Loucy (cell line): ENCODE measurements around the gene ASB2.

ENCODE experiments used
- H2AFZ ChIP-seq: fragments of 200-600 bp; sonication (generic); 2 replicates; pipeline ENCODE4 v1.6.0; 2016; ENCODE audit warnings: antibody characterized with exemption, mild to moderate bottlenecking, low read length, moderate library complexity
- H3F3A ChIP-seq: fragments of 200-600 bp; 2 replicates; pipeline ENCODE4 v1.6.0; 2016; ENCODE audit warnings: antibody characterized with exemption, low read depth, mild to moderate bottlenecking
- H3K27me3 ChIP-seq: fragments of 200-600 bp; sonication (generic); 2 replicates; pipeline ENCODE4 v1.6.1; 2014; ENCODE audit warnings: low read length, mild to moderate bottlenecking; ENCODE audit not compliant: insufficient read depth, poor library complexity, severe bottlenecking
- H3K36me3 ChIP-seq: fragments of 200-600 bp; sonication (generic); 2 replicates; pipeline ENCODE4 v1.6.1; 2016; ENCODE audit warnings: low read length; ENCODE audit not compliant: insufficient read depth
- H3K4me1 ChIP-seq: fragments of 200-600 bp; sonication (generic); 2 replicates; pipeline ENCODE4 v1.5.1; 2014; ENCODE audit warnings: low read length, mild to moderate bottlenecking; ENCODE audit not compliant: insufficient read depth, poor library complexity, severe bottlenecking
- H3K4me2 ChIP-seq: fragments of 200-600 bp; sonication (generic); 2 replicates; pipeline ENCODE4 v1.6.0; 2014; ENCODE audit warnings: antibody characterized with exemption, low read length, low read depth, mild to moderate bottlenecking; ENCODE audit not compliant: poor library complexity, severe bottlenecking
- H3K4me3 ChIP-seq: fragments of 200-600 bp; sonication (generic); 2 replicates; pipeline ENCODE4 v1.5.1; 2014; ENCODE audit warnings: low read length, mild to moderate bottlenecking, mixed read lengths; ENCODE audit not compliant: poor library complexity, severe bottlenecking
- H3K79me2 ChIP-seq: fragments of 200-600 bp; sonication (generic); 2 replicates; pipeline ENCODE4 v1.6.1; 2014; ENCODE audit warnings: low read length; ENCODE audit not compliant: insufficient read depth
- H3K9ac ChIP-seq: fragments of 200-600 bp; sonication (generic); 2 replicates; pipeline ENCODE4 v1.6.0; 2014; ENCODE audit warnings: mild to moderate bottlenecking, low read depth, low read length, moderate library complexity; ENCODE audit not compliant: poor library complexity, severe bottlenecking
- H3K9me2 ChIP-seq: fragments of 200-600 bp; sonication (generic); replicated peaks from 2 replicates; pipeline ENCODE4 v1.6.1; 2016; ENCODE audit warnings: low read depth, low read length, mixed read lengths
- H3K9me3 ChIP-seq: fragments of 200-600 bp; sonication (generic); 2 replicates; pipeline ENCODE4 v1.6.1; 2014; ENCODE audit warnings: mild to moderate bottlenecking, antibody characterized with exemption, low read length, low read depth; ENCODE audit not compliant: insufficient read depth
- H4K20me1 ChIP-seq: fragments of 200-600 bp; sonication (generic); 2 replicates; pipeline ENCODE4 v1.6.0; 2014; ENCODE audit warnings: antibody characterized with exemption, low read length, mild to moderate bottlenecking; ENCODE audit not compliant: insufficient read depth, poor library complexity, severe bottlenecking
- EZH2phosphoT487 ChIP-seq: fragments of 200-600 bp; IDR thresholded peaks from 2 replicates; pipeline ENCODE4 v1.6.1; 2018; ENCODE audit warnings: antibody characterized with exemption, mild to moderate bottlenecking, moderate library complexity, borderline replicate concordance
- TF ChIP-seq, protein P1 (sequence below): fragments of 200-600 bp; sonication (generic); conservative IDR thresholded peaks from 2 replicates; pipeline ENCODE4 v1.5.1; 2014; ENCODE audit warnings: mild to moderate bottlenecking, antibody characterized with exemption, low read length

ASB2 gene

DNA sequence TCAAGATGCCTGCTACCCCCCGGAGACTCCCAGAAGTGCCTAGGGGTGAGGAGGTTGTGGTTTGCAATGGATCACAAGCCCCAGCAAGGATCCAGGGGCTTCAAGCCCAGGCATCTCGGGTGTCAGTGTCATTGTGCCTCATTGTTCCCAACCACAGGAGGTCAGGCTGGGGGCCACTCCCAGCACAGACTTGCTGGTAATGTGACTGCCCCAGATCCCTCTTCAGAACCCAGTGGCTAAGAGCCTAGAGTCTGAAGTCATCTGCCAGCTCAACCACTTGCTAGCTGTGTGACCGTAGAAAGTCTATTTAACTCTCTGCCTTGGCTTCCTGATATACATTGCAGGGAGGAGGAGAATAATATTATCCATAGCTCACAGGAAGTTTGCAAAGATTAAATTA lies 7.7 kb upstream of the ASB2 start:
- H3F3A ChIP-seq, result no peaks in the 10 kb centered on the region
- H3K27me3 ChIP-seq, result peaks cover 78% of the 10 kb centered on the region
- H3K4me1 ChIP-seq, result no peaks in the 10 kb centered on the region
- no peaks in the 10 kb centered on the region for H4K20me1 ChIP-seq
- H3K9me3 ChIP-seq, result no peaks in the 10 kb centered on the region
- H3K36me3 ChIP-seq, result no peaks in the 10 kb centered on the region
- no peak overlapping the region for H3K4me3 ChIP-seq
- no peaks in the 10 kb centered on the region for H3K9me2 ChIP-seq
- H3K4me2 ChIP-seq, result no peak overlapping the region
- TF ChIP-seq, protein P1, sequence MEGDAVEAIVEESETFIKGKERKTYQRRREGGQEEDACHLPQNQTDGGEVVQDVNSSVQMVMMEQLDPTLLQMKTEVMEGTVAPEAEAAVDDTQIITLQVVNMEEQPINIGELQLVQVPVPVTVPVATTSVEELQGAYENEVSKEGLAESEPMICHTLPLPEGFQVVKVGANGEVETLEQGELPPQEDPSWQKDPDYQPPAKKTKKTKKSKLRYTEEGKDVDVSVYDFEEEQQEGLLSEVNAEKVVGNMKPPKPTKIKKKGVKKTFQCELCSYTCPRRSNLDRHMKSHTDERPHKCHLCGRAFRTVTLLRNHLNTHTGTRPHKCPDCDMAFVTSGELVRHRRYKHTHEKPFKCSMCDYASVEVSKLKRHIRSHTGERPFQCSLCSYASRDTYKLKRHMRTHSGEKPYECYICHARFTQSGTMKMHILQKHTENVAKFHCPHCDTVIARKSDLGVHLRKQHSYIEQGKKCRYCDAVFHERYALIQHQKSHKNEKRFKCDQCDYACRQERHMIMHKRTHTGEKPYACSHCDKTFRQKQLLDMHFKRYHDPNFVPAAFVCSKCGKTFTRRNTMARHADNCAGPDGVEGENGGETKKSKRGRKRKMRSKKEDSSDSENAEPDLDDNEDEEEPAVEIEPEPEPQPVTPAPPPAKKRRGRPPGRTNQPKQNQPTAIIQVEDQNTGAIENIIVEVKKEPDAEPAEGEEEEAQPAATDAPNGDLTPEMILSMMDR, result no peak
- no peak for TF ChIP-seq EZH2phosphoT487
- no peak overlapping the region for H3K9ac ChIP-seq
- H2AFZ ChIP-seq, result no peak overlapping the region
- no peaks in the 10 kb centered on the region for H3K79me2 ChIP-seq

DNA sequence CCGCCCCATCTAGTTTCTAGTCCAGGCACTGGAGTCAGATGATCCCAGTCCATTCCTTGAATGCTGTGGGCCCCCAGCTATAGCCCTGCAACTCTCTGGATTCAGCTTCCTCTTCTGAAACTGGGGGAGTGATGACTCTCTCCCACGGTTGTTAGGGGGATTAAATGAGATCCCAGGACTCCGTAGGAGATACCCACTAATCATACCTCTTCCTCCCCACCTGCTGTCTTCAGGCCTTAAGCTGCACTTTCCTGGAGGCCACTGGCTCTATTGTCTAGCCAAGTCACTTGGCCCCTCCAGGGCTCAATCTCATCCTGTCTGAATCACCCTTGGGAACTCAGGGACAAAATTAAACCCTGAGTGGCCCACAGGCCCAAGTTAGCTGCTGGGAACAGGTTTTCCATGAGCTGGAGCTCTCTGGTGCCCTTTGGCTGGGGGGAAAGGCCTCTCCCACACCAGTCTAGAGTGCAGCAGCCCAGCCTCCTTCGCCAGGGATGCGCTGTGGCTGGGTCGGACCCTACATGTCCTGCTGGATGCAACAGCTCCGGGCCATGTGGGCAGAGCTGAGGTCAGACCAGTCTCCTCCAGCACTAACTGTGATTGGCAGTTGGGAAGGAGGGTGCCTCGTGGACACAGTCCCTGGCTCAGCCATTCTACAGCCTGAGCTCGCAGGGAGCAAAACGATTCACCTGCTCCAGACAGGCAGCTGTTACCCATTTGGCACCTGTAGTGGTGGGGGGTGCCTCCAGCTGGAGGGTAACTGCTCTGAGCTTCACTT lies 6.0 kb upstream of the ASB2 start:
- Histone ChIP-seq H3K4me1 (peaks cover 10% of the 10 kb centered on the region), H3K36me3 (no peaks in the 10 kb centered on the region), H3K9me2 (no peaks in the 10 kb centered on the region), H3K79me2 (no peaks in the 10 kb centered on the region), H3K4me2 (no peak overlapping the region), H3K4me3 (no peak overlapping the region), H2AFZ (no peak overlapping the region), H3K9ac (no peak overlapping the region), H3F3A (no peaks in the 10 kb centered on the region), H3K9me3 (no peaks in the 10 kb centered on the region), H4K20me1 (no peaks in the 10 kb centered on the region), H3K27me3 (peaks cover 79% of the 10 kb centered on the region)
- no peak for TF ChIP-seq EZH2phosphoT487
- TF ChIP-seq, protein P1, result no peak

DNA sequence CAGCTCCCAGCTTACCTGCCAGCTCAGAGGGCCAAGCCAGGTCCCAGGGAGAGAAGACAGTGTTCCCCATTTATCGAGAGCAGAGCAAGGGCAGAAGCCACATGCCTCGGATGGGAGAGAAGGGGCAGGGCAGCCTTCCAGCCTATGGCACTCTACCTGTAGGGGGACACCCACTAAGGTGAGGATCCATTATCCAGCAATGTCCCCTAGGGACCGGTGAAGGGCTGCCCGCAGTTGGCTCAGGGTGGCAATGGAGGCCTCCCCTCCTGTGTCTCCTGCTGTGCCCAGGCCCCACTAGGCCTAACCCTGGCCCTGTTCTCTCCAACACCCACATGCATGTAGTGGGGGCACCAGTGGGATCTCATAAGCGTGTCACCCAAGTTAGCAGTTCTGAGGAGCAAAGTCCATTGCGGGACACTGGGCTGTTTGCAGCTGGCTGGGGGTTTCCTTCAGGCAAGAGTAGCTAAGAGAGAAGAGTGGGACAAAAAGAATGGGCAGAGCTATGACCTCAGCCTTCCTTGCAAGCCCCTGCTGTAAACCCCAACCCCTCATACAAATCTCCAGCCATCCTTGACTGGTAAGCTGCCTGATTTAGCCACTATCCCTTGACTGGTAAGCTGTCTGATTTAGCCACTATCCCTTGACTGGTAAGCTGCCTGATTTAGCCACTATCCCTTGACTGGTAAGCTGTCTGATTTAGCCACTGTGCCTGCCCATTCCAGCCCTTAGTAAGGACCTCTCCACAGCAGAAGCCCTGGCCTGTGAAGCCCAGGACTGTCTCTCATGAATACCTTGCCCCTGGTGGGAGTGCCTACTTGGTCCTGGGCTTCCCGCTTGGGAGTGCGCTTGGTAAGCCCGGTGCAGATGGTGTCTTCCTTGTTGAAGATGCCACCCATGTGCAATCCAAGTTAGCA lies 5.2 kb upstream of the ASB2 start:
- no peaks in the 10 kb centered on the region for H4K20me1 ChIP-seq
- no peak overlapping the region for H2AFZ ChIP-seq
- H3K27me3 ChIP-seq, result peaks cover 79% of the 10 kb centered on the region
- no peak overlapping the region for H3K9ac ChIP-seq
- no peak overlapping the region for H3K4me3 ChIP-seq
- no peaks in the 10 kb centered on the region for H3F3A ChIP-seq
- no peaks in the 10 kb centered on the region for H3K79me2 ChIP-seq
- no peak overlapping the region for H3K4me2 ChIP-seq
- H3K36me3 ChIP-seq, result no peaks in the 10 kb centered on the region
- TF ChIP-seq, protein P1, result no peak
- no peak for TF ChIP-seq EZH2phosphoT487
- peaks cover 12% of the 10 kb centered on the region for H3K4me1 ChIP-seq
- no peaks in the 10 kb centered on the region for H3K9me3 ChIP-seq
- H3K9me2 ChIP-seq, result no peaks in the 10 kb centered on the region
